Fibroblast of lung (primary cell): ENCODE measurements around the gene CTBP2.

Source experiments
- CTCF ChIP-seq, 2 donors: IDR thresholded peaks in 1 of 2; conservative IDR thresholded peaks in 1 of 2; 1 replicate in 1 of 2; 2 replicates in 1 of 2; pipeline ENCODE4 v1.5.1; 2011 to 2012; ENCODE audit warnings: low read length in 2 of 2, control low read depth in 1 of 2, inconsistent platforms in 1 of 2, low read depth in 1 of 2, mild to moderate bottlenecking in 1 of 2
- EZH2 ChIP-seq: IDR thresholded peaks from 2 replicates; pipeline ENCODE4 v1.5.1; 2012; ENCODE audit warnings: low read length, control low read depth, mild to moderate bottlenecking; ENCODE audit errors: missing control alignments

DNA sequence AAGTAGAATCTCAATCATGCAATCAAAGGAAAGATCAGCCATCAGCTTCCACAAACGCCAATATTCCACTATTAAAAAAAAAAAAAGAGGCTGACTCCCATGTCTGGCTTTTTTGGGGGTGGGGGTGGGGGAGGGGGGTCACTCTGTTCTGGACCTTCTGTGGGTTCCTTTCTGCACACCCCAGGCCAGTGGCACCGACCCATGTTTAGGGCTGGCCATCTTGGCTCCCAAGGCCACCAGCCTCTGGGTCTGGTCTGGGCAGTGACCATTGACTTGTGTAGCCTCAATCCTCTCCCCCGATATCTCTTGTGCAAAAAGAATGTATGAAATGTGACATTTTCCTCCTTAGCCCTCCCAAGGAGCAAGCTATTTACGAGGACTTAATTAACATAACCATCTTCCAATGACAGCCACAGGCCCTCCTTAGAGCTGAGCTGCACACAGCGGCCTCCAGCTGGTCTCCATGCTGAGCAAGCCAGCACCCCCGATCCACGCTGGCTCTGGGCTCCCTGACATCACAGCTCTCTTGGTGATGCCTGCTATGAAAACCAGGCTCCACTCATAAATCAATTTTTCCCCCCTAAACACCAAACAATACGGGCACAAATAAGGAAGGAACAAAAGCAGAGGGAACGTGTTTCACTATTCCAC is 118.4 kb downstream of the CTBP2 start:
- no peak for TF ChIP-seq EZH2
- TF ChIP-seq CTCF (conservative IDR thresholded peaks at IDR 0.05 in 1 of 2, IDR thresholded peaks at IDR 0.05 in 1 of 2; ENCODE audit: low read depth in 1 of 2, low read length in 2 of 2): no peak
